ENCODE measurements around the gene FOXP1. TPM values are rescaled to one million over a fixed set of nuclear protein-coding genes. Genes with fewer than 3 reads are reported as not detected.
A peak's percentile ranks its signal among the peaks of the same experiment; 100 is the strongest.

FOXP1 gene
- total RNA-seq, 1 donor from 2014 or later = 195 TPM

DNA sequence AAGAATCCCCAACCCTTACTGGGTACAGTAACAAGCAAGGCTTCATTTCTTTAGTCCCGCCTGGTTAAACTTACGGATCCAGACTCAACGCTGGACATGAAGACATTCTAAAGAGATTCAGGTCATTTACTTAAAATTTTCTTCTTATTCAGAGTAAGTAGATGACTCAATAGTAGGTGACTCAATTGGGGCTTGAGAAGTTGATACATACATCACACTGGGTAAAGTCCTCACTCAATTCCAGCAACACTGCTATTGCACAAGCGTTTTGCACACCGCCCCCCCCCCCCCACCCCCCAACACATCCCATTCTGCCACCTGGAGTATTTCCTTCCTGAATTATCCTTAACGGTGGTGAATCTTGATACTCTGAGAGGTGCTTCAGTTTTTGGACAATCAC, 610.0 kb downstream of the FOXP1 start:
- DNase-seq (ENCODE audit: extremely low spot score, unreplicated experiment) = no peak
- H3K9me3 Mint-ChIP-seq (ENCODE audit: unreplicated experiment) = no peaks in the 10 kb centered on the region
- H3K4me3 Mint-ChIP-seq (ENCODE audit: unreplicated experiment) = no peak overlapping the region
- peaks cover 34% of the 10 kb centered on the region for H3K4me1 Mint-ChIP-seq (ENCODE audit: unreplicated experiment)
- H3K27ac Mint-ChIP-seq (ENCODE audit: unreplicated experiment) = no peak overlapping the region
- TF ChIP-seq, protein P1, sequence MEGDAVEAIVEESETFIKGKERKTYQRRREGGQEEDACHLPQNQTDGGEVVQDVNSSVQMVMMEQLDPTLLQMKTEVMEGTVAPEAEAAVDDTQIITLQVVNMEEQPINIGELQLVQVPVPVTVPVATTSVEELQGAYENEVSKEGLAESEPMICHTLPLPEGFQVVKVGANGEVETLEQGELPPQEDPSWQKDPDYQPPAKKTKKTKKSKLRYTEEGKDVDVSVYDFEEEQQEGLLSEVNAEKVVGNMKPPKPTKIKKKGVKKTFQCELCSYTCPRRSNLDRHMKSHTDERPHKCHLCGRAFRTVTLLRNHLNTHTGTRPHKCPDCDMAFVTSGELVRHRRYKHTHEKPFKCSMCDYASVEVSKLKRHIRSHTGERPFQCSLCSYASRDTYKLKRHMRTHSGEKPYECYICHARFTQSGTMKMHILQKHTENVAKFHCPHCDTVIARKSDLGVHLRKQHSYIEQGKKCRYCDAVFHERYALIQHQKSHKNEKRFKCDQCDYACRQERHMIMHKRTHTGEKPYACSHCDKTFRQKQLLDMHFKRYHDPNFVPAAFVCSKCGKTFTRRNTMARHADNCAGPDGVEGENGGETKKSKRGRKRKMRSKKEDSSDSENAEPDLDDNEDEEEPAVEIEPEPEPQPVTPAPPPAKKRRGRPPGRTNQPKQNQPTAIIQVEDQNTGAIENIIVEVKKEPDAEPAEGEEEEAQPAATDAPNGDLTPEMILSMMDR (IDR thresholded peaks at IDR 0.05) = no peak
- H3K36me3 Mint-ChIP-seq (ENCODE audit: unreplicated experiment) = peaks cover 70% of the 10 kb centered on the region
- no peaks in the 10 kb centered on the region for H3K27me3 Mint-ChIP-seq (ENCODE audit: unreplicated experiment)

DNA sequence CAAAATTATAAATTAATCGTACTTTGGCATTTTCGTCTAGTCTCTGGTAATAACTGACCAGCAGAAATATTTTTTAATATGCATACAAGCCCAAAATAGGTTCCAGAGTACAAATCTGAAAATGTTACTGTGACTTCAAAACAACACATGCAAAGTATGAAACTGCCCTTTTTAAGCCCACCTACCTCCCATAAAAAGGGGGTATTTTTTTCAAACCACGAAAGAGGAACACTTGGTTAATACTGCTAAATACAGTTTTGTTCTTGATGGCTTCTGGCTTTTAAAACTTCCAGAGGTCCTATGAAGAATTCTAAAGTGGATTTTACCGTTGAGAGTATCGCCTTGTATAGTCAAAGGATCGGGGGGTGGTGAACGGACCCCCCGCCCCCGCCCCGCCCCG, 610.7 kb downstream of the FOXP1 start:
- H3K27ac Mint-ChIP-seq (ENCODE audit: unreplicated experiment) = no peak overlapping the region
- TF ChIP-seq, protein P1 (IDR thresholded peaks at IDR 0.05) = no peak
- H3K27me3 Mint-ChIP-seq (ENCODE audit: unreplicated experiment) = no peaks in the 10 kb centered on the region
- H3K36me3 Mint-ChIP-seq (ENCODE audit: unreplicated experiment) = peaks cover 70% of the 10 kb centered on the region
- H3K4me1 Mint-ChIP-seq (ENCODE audit: unreplicated experiment) = peaks cover 35% of the 10 kb centered on the region
- no peaks in the 10 kb centered on the region for H3K9me3 Mint-ChIP-seq (ENCODE audit: unreplicated experiment)
- DNase-seq (ENCODE audit: extremely low spot score, unreplicated experiment) = no peak
- no peak overlapping the region for H3K4me3 Mint-ChIP-seq (ENCODE audit: unreplicated experiment)

DNA sequence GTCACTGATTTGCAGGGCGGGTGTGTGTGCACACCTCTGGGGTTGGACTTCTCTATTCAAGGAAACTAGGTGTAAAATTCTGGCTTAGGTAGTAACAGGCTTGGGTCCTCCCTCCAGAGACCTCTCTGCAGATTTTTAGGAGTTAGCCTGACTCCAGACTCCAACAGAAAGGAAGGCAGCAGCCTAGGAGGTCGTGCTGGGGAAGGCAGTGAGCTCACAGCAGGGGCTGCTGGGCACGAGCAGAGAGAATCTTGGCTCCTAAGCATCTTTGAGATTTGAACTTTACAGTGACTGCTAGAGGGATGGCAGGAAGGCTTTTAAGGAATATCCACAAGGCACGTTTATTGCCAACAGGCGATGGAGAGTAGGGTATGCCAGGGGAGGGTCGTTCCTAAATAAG, 612.6 kb downstream of the FOXP1 start:
- Mint-ChIP-seq H3K27me3 (ENCODE audit: unreplicated experiment) (no peaks in the 10 kb centered on the region), H3K4me1 (ENCODE audit: unreplicated experiment) (peaks cover 37% of the 10 kb centered on the region), H3K4me3 (ENCODE audit: unreplicated experiment) (no peak overlapping the region), H3K36me3 (ENCODE audit: unreplicated experiment) (peaks cover 66% of the 10 kb centered on the region), H3K9me3 (ENCODE audit: unreplicated experiment) (no peaks in the 10 kb centered on the region), H3K27ac (ENCODE audit: unreplicated experiment) (peak overlapping the region; percentile 57)
- no peak for DNase-seq (ENCODE audit: extremely low spot score, unreplicated experiment)
- TF ChIP-seq, protein P1 (IDR thresholded peaks at IDR 0.05) = no peak

DNA sequence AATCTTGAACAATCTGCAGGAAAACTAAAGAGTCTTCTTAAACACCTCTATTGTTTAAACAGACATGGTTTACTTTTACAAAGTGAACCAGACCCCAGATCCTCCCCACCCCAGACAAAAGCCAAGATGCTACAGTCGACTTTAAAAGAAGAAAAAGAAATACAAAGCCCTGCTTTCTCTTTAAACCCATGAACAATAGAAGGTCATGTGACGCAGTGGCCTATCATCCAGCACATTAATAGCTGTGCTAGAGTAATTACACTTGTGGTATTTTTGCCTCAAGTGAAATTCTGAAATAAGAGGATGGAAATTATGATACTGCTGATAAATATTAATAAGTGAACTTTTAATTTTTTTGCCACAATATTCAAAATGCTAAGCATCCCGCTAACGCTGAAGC, 613.4 kb downstream of the FOXP1 start:
- TF ChIP-seq, protein P1 (IDR thresholded peaks at IDR 0.05) = no peak
- no peak for DNase-seq (ENCODE audit: extremely low spot score, unreplicated experiment)
- H3K4me3 Mint-ChIP-seq (ENCODE audit: unreplicated experiment) = no peak overlapping the region
- no peaks in the 10 kb centered on the region for H3K27me3 Mint-ChIP-seq (ENCODE audit: unreplicated experiment)
- peaks cover 37% of the 10 kb centered on the region for H3K4me1 Mint-ChIP-seq (ENCODE audit: unreplicated experiment)
- H3K27ac Mint-ChIP-seq (ENCODE audit: unreplicated experiment) = no peak overlapping the region
- no peaks in the 10 kb centered on the region for H3K9me3 Mint-ChIP-seq (ENCODE audit: unreplicated experiment)
- peaks cover 66% of the 10 kb centered on the region for H3K36me3 Mint-ChIP-seq (ENCODE audit: unreplicated experiment)

DNA sequence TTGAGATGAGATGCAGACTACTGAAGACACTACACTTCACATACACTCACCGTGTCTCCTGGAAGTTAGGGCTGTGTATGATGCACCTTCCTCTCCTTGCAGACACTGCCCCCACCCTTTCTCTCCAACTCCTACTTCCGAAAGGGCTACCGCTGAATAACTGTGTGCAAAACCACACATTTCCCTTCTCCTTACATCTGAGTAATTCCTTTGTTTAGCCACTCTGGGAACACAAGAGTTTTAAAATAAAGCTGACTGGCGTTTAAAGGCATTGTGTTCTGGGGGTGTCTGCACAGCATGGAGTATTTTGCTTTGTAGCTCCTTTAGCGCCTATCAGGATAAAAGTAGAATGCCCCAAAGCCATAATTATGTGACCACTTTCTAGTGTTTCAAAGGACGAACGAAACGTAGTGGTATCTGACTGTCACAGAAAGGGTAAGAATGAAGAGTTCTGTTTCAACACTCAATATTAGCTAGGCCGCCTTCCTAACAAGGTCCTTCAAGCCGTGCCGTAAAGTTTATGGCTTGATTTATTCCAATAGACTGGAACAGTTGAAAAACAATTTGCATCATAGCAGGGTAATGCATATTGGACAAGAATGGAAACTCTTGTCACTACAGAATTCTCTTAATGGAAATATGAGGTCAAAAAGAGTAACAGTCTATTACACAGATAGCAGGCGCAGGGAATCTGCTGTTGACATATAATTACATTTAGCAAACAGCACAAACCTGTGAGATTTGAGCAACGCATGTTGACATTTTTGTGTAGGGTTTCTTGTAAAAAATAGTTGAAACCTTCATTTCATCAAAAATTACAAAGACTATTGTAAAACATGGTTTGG, 619.9 kb downstream of the FOXP1 start:
- Mint-ChIP-seq H3K27me3 (ENCODE audit: unreplicated experiment) (no peaks in the 10 kb centered on the region), H3K4me3 (ENCODE audit: unreplicated experiment) (no peak overlapping the region), H3K36me3 (ENCODE audit: unreplicated experiment) (peaks cover 79% of the 10 kb centered on the region), H3K4me1 (ENCODE audit: unreplicated experiment) (peaks cover 26% of the 10 kb centered on the region), H3K27ac (ENCODE audit: unreplicated experiment) (peak overlapping the region; percentile 19), H3K9me3 (ENCODE audit: unreplicated experiment) (no peaks in the 10 kb centered on the region)
- no peak for DNase-seq (ENCODE audit: extremely low spot score, unreplicated experiment)
- TF ChIP-seq, protein P1 (IDR thresholded peaks at IDR 0.05) = no peak
